ENCODE data around the gene ARHGDIG.

Gene ARHGDIG

DNA sequence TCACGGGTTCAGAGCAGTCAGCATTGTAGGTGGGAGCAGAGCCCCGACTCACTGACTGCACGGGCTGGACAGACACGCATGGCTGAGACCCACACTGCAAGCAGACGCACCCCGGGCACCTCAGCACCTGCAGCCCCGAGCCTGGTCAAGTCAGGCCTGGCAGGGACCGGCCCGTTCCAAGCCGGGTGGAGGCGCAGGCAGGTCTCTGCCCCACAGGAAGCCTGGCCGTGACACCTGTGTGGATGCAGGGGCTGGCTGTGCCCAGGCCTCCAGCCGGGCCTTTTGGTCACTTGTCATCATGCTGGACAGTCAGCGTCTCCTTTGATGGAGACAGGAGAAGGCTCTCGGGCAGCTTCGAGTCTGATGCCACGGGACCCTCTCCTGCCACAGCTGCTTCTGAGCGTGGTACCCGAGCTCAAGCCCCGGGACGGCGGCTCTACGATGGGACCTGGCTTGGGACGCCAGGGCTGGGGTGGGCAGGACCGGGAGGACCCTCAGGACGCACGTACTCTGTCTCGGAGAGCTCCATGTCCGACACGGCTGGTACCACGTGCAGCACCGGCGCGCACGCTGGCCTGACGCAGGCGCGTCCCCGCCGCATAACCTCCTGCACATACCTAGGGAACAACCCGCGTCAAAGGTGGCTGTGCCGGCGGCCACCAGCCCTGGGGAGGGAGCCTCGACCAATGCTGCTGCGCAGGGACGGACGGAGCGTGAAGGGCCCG is 10.5 kb downstream of the ARHGDIG start:
- no peak overlapping the region for H3K4me2 ChIP-seq (ENCODE audit: low read length)
- H3K4me3 ChIP-seq (ENCODE audit: low read length) = no peak overlapping the region
- H3K9ac ChIP-seq (ENCODE audit: low read length) = no peak overlapping the region
- no peaks in the 10 kb centered on the region for H3K27me3 ChIP-seq (ENCODE audit: low read depth, low read length)
- no peak overlapping the region for H3K27ac ChIP-seq (ENCODE audit: low read length)
- H3K9me3 ChIP-seq (ENCODE audit: insufficient read depth, low read length) = no peaks in the 10 kb centered on the region
- H4K20me1 ChIP-seq (ENCODE audit: insufficient read depth, low read length) = no peaks in the 10 kb centered on the region
- no peaks in the 10 kb centered on the region for H3K4me1 ChIP-seq (ENCODE audit: low read length)
- peaks cover 11% of the 10 kb centered on the region for H3K36me3 ChIP-seq (replicated peaks; ENCODE audit: low read depth, low read length)
- H2AFZ ChIP-seq (ENCODE audit: low read depth, low read length) = no peak overlapping the region
- no peak for TF ChIP-seq EZH2phosphoT487 (IDR thresholded peaks at IDR 0.05; ENCODE audit: low read depth)
- TF ChIP-seq, protein P1, sequence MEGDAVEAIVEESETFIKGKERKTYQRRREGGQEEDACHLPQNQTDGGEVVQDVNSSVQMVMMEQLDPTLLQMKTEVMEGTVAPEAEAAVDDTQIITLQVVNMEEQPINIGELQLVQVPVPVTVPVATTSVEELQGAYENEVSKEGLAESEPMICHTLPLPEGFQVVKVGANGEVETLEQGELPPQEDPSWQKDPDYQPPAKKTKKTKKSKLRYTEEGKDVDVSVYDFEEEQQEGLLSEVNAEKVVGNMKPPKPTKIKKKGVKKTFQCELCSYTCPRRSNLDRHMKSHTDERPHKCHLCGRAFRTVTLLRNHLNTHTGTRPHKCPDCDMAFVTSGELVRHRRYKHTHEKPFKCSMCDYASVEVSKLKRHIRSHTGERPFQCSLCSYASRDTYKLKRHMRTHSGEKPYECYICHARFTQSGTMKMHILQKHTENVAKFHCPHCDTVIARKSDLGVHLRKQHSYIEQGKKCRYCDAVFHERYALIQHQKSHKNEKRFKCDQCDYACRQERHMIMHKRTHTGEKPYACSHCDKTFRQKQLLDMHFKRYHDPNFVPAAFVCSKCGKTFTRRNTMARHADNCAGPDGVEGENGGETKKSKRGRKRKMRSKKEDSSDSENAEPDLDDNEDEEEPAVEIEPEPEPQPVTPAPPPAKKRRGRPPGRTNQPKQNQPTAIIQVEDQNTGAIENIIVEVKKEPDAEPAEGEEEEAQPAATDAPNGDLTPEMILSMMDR (IDR thresholded peaks at IDR 0.05; ENCODE audit: low read depth, low read length) = no peak
- H3K79me2 ChIP-seq (ENCODE audit: low read length) = no peaks in the 10 kb centered on the region

DNA sequence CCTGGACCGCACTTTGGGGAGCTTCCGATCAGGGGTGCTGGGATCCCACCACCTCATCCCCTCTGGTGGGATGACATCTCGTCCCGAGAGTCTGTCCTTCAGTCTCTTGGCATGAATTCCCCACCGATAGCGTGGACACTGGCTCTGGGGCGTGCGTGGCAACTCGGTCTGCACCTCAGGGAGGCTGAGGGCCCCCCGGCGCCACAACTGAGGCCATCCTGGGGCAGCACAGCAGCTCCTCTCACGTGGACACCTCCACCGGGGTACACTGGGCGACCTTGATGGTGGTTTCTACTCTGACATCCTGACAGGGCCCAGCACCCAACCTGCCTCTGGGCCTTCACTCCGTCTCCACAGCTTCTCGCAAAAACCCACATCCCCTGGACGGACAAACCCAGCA is 11.1 kb downstream of the ARHGDIG start:
- H3K4me1 ChIP-seq (ENCODE audit: low read length) = no peaks in the 10 kb centered on the region
- H3K27ac ChIP-seq (ENCODE audit: low read length) = no peak overlapping the region
- H3K4me2 ChIP-seq (ENCODE audit: low read length) = no peak overlapping the region
- peaks cover 7% of the 10 kb centered on the region for H3K36me3 ChIP-seq (replicated peaks; ENCODE audit: low read depth, low read length)
- no peaks in the 10 kb centered on the region for H3K79me2 ChIP-seq (ENCODE audit: low read length)
- H2AFZ ChIP-seq (ENCODE audit: low read depth, low read length) = no peak overlapping the region
- no peaks in the 10 kb centered on the region for H3K9me3 ChIP-seq (ENCODE audit: insufficient read depth, low read length)
- no peaks in the 10 kb centered on the region for H4K20me1 ChIP-seq (ENCODE audit: insufficient read depth, low read length)
- H3K27me3 ChIP-seq (ENCODE audit: low read depth, low read length) = no peaks in the 10 kb centered on the region
- TF ChIP-seq, protein P1 (IDR thresholded peaks at IDR 0.05; ENCODE audit: low read depth, low read length) = no peak
- TF ChIP-seq EZH2phosphoT487 (IDR thresholded peaks at IDR 0.05; ENCODE audit: low read depth) = no peak
- no peak overlapping the region for H3K4me3 ChIP-seq (ENCODE audit: low read length)
- no peak overlapping the region for H3K9ac ChIP-seq (ENCODE audit: low read length)

DNA sequence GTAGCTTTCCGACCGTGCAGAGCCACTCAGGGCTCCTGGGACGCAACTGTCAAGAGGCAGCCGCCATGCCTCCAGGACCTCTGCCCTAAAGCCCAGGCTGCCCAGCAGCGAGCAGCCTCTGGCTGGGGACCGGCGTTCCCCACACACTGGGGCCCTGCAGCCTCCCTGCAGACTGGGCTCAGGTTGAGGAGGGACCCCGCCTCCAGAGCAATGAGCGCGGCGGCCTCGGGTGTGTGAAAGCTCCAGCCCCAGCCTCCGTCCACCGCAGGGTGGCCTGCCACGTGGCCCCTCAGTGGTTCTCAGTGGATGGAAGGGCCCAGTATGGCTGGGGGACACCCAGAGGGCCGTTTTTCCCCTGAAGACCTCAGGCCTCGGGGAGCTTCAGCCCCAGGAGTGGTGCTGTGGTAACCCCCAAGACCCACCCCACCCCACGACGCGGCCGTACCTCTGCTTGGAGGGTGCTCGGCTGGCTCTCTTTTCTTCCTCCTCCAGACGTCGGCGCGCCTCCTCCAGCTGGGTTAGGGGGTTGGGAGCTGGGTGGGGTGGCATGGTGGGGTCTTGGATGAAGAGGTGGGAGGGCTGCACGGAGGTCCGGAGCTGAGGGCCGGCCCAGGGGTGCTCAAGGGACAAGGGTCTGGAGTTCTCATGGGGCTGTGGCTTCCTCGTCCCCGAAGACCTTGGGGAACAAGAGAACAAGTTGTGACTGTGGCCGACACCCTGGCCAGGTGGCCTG is 12.8 kb downstream of the ARHGDIG start:
- TF ChIP-seq, protein P1 (IDR thresholded peaks at IDR 0.05; ENCODE audit: low read depth, low read length) = no peak
- no peak for TF ChIP-seq EZH2phosphoT487 (IDR thresholded peaks at IDR 0.05; ENCODE audit: low read depth)
- no peaks in the 10 kb centered on the region for H3K9me3 ChIP-seq (ENCODE audit: insufficient read depth, low read length)
- H3K27ac ChIP-seq (ENCODE audit: low read length) = no peak overlapping the region
- H3K4me3 ChIP-seq (ENCODE audit: low read length) = no peak overlapping the region
- H3K4me2 ChIP-seq (ENCODE audit: low read length) = no peak overlapping the region
- H3K4me1 ChIP-seq (ENCODE audit: low read length) = no peaks in the 10 kb centered on the region
- no peaks in the 10 kb centered on the region for H3K79me2 ChIP-seq (ENCODE audit: low read length)
- no peaks in the 10 kb centered on the region for H3K27me3 ChIP-seq (ENCODE audit: low read depth, low read length)
- H3K9ac ChIP-seq (ENCODE audit: low read length) = no peak overlapping the region
- H2AFZ ChIP-seq (ENCODE audit: low read depth, low read length) = no peak overlapping the region
- H4K20me1 ChIP-seq (ENCODE audit: insufficient read depth, low read length) = no peaks in the 10 kb centered on the region
- H3K36me3 ChIP-seq (replicated peaks; ENCODE audit: low read depth, low read length) = no peaks in the 10 kb centered on the region

DNA sequence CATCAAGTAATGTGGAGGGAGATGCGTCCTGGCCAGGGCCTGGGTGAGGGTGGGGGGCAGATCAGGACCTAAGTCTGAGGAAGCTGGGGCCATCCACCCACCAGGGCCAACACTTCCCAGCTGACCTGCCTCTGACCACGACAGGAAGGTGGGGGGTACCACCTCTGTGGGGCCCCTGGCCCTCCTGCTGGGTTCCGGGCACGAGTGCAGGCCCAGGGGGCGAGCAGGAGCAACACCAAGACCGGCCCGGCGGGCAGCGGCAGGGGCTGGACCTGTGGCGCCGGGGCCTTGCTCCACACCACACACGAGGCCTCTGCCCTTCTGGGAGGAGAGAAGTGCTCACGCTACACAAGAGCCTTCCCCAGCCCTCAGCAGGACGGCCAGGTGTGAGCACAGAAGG is 15.9 kb downstream of the ARHGDIG start:
- no peak overlapping the region for H3K4me2 ChIP-seq (ENCODE audit: low read length)
- H3K4me1 ChIP-seq (ENCODE audit: low read length) = no peaks in the 10 kb centered on the region
- H3K9me3 ChIP-seq (ENCODE audit: insufficient read depth, low read length) = no peaks in the 10 kb centered on the region
- H3K9ac ChIP-seq (ENCODE audit: low read length) = no peak overlapping the region
- no peak overlapping the region for H2AFZ ChIP-seq (ENCODE audit: low read depth, low read length)
- no peaks in the 10 kb centered on the region for H4K20me1 ChIP-seq (ENCODE audit: insufficient read depth, low read length)
- H3K4me3 ChIP-seq (ENCODE audit: low read length) = no peak overlapping the region
- no peaks in the 10 kb centered on the region for H3K36me3 ChIP-seq (replicated peaks; ENCODE audit: low read depth, low read length)
- H3K79me2 ChIP-seq (ENCODE audit: low read length) = no peaks in the 10 kb centered on the region
- no peak overlapping the region for H3K27ac ChIP-seq (ENCODE audit: low read length)
- H3K27me3 ChIP-seq (ENCODE audit: low read depth, low read length) = no peaks in the 10 kb centered on the region
- no peak for TF ChIP-seq EZH2phosphoT487 (IDR thresholded peaks at IDR 0.05; ENCODE audit: low read depth)
- TF ChIP-seq, protein P1 (IDR thresholded peaks at IDR 0.05; ENCODE audit: low read depth, low read length) = no peak

Data from OCI-LY3 (cell line).